ENCODE measurements around the gene MOSPD3. TPM values are rescaled to one million over a fixed set of nuclear protein-coding genes. Genes with fewer than 3 reads are reported as not detected.

Gene MOSPD3
- total RNA-seq, 6 donors from 2014 or later = 9.9 to 25.8 (median 16.0) TPM

DNA sequence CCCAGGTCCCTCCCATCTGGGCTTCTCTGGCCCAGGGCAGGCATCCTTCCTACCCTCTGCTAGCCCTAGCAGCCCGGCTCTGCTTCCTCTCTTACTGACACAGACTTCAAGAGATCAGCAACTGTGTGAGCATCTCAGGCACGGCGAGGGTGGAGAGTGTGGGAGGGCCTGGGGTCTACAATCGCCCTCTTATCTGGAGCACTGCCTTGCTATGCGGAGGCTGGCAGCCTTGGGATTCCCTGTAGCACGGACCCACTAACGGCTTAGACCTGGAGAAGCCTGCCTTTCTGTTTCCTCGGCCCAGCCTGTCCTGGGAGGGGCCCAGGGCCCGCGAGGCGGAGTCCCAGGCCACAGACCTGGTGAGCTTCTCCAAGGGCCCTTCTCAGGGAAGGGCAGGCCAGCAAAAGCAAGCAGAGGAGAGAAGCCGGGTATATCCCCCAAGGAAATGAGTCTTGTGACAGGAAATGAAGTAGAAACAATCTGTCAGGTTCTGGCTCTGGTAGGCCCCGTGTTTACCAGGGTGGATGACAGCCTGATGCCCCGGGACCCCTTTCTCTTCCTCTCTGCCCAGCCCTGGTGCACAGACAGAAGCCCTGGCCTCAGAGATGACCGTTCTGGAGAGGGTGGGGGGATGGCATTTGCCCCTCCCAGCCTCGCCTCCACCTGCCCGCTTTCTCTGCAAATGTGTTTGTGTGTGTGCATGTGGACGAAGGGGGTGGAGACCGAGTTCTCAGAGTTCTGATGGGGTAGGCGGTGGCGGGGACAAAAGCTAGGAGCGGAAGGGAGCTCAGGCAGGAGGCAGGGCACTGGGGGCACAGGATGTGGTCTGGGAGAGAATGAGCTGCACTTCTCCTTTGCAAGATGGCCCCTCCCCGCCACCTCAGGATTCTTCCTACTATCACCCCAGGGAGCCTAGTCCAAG, 28.9 kb upstream of the MOSPD3 start:
- DNase-seq = peak; percentile 86 to 88
- no peak for ATAC-seq (ENCODE audit: low FRiP score in 2 of 2)
- 8 to 12% methylated on average over 15 to 23 of the region's 23 CpGs for WGBS, 2 donors
- TF ChIP-seq POLR2A (IDR thresholded peaks at IDR 0.05) = peak in 1 of 4 donors; percentile 50
- no peak for TF ChIP-seq EP300 (IDR thresholded peaks at IDR 0.05)
- TF ChIP-seq, protein P1, sequence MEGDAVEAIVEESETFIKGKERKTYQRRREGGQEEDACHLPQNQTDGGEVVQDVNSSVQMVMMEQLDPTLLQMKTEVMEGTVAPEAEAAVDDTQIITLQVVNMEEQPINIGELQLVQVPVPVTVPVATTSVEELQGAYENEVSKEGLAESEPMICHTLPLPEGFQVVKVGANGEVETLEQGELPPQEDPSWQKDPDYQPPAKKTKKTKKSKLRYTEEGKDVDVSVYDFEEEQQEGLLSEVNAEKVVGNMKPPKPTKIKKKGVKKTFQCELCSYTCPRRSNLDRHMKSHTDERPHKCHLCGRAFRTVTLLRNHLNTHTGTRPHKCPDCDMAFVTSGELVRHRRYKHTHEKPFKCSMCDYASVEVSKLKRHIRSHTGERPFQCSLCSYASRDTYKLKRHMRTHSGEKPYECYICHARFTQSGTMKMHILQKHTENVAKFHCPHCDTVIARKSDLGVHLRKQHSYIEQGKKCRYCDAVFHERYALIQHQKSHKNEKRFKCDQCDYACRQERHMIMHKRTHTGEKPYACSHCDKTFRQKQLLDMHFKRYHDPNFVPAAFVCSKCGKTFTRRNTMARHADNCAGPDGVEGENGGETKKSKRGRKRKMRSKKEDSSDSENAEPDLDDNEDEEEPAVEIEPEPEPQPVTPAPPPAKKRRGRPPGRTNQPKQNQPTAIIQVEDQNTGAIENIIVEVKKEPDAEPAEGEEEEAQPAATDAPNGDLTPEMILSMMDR (IDR thresholded peaks at IDR 0.05) = no peak
- no peak for TF ChIP-seq POLR2AphosphoS5 (IDR thresholded peaks at IDR 0.05)
- H3K4me1 ChIP-seq = peaks cover 34 to 59% (median 45%) of the 10 kb centered on the region in 4 donors
- H3K9me3 ChIP-seq = no peaks in the 10 kb centered on the region
- H3K36me3 ChIP-seq = peaks cover 21 to 42% (median 37%) of the 10 kb centered on the region in 4 donors
- H3K27ac ChIP-seq = peak overlapping the region; percentile 96 to 100 (median 98)
- peak overlapping the region in 3 of 4 donors; percentile 85 to 98 (median 87) for H3K4me3 ChIP-seq
- H3K27me3 ChIP-seq = no peaks in the 10 kb centered on the region

- Histone ChIP-seq H3K27ac (peak overlapping the region; percentile 96 to 100 (median 98)), H3K9me3 (no peaks in the 10 kb centered on the region), H3K36me3 (peaks cover 14 to 34% (median 29%) of the 10 kb centered on the region in 4 donors), H3K4me3 (peak overlapping the region; percentile 85 to 98 (median 88)), H3K27me3 (no peaks in the 10 kb centered on the region), H3K4me1 (peaks cover 34 to 59% (median 45%) of the 10 kb centered on the region in 4 donors)
- 10 to 16% methylated on average over 15 of the region's 15 CpGs for WGBS, 2 donors
- ATAC-seq (ENCODE audit: low FRiP score in 2 of 2) = peak in 1 of 2 donors; percentile 0
- no peak for TF ChIP-seq POLR2A (IDR thresholded peaks at IDR 0.05)
- TF ChIP-seq POLR2AphosphoS5 (IDR thresholded peaks at IDR 0.05) = peak in 1 of 2 donors; percentile 51
- DNase-seq = peak in 1 of 2 donors; percentile 53
Observed at GRCh38 chr7:100584054-100584682, 28.2 kb upstream of the MOSPD3 start.

DNA sequence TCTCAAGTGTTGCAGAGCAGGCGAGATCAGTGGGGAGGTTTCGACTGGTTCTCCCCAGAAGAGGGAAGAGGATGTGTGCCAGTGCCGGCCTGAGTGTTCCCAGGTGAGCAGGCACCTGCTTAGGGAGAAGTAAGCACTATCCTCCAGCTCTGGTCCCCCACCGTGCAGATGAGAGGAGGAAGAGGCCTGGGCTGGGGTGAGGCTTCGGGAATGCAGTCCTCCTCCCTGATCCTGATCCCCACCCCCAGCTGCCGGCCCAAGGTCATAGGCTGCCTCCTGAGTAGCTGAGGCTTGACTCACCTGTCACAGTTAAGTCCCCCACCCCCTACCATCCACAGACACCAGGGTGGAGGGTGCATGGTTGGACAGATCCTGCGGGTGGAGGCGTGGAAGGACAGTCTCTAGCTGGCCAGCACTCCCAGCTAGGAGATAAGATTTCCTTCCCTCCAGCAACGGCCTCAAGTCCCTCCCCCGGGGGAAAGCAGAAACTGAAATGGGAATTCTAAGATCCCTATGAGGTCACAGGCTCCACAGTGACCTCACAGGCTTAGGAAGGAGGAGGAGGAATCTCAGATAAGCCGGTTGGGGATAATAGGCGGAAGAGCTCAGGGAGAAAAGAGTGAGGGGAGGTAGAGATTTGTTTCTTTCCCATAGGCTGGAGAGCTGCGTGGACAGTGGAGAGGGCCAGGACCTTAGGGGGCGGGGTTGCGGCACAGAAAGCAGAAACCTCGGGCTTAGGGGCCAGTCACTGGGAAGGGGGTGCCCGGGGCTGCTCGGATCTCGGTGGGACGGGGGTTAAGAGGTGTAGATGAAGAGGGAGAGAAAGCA, 27.4 kb upstream of the MOSPD3 start:
- Histone ChIP-seq H3K27ac (peak overlapping the region; percentile 96 to 100 (median 98)), H3K36me3 (peaks cover 14 to 27% (median 22%) of the 10 kb centered on the region in 4 donors), H3K9me3 (no peaks in the 10 kb centered on the region), H3K27me3 (no peaks in the 10 kb centered on the region), H3K4me3 (peak overlapping the region; percentile 85 to 98 (median 88)), H3K4me1 (peaks cover 34 to 59% (median 45%) of the 10 kb centered on the region in 4 donors)
- TF ChIP-seq POLR2AphosphoS5 (IDR thresholded peaks at IDR 0.05) = peak in 1 of 2 donors; percentile 37
- TF ChIP-seq, protein P1 (IDR thresholded peaks at IDR 0.05) = no peak
- no peak for TF ChIP-seq EP300 (IDR thresholded peaks at IDR 0.05)
- TF ChIP-seq POLR2A (IDR thresholded peaks at IDR 0.05) = peak in 1 of 4 donors; percentile 4
- 1 to 2% methylated on average over 18 to 19 of the region's 20 CpGs for WGBS, 2 donors
- DNase-seq = peak in 1 of 2 donors; percentile 69
- ATAC-seq (ENCODE audit: low FRiP score in 2 of 2) = no peak

- DNase-seq (peak; percentile 77 to 94), ATAC-seq (ENCODE audit: low FRiP score in 2 of 2) (peak; percentile 20 to 32)
- H3K27ac ChIP-seq = peak within 1 kb of the TSS; percentile 96 to 100 (median 98)
- peak within 1 kb of the TSS; percentile 85 to 98 (median 88) for H3K4me3 ChIP-seq
- no peaks in the 10 kb centered on the region for H3K27me3 ChIP-seq
- TF ChIP-seq EP300 (IDR thresholded peaks at IDR 0.05) (peak in 1 of 4 donors; percentile 90), POLR2AphosphoS5 (IDR thresholded peaks at IDR 0.05) (peak; percentile 99), POLR2A (IDR thresholded peaks at IDR 0.05) (peak; percentile 98 to 100 (median 99))
- TF ChIP-seq, protein P1 (IDR thresholded peaks at IDR 0.05) = peak in 3 of 6 experiments; percentile 17 to 30 (median 28)
- H3K4me1 ChIP-seq = peaks cover 34 to 64% (median 48%) of the 10 kb centered on the region in 4 donors
- H3K9me3 ChIP-seq = no peaks in the 10 kb centered on the region
- peaks cover 14 to 20% (median 17%) of the 10 kb centered on the region in 4 donors for H3K36me3 ChIP-seq
- 0% methylated on average over 17 to 24 of the region's 61 CpGs for WGBS, 2 donors
Observed at GRCh38 chr7:100585511-100586265, 26.7 kb upstream of the MOSPD3 start, which contains the start of gene LRCH4. Gene LRCH4 (minus strand): TSS chr7:100586129. CDS start chr7:100586100, 29 bp downstream.

Measured in upper lobe of left lung (tissue), 6 donors.